NT2/D1 (cell line): ENCODE results near the gene TMEM132A.

Experiments
- SUZ12 ChIP-seq: IDR thresholded peaks from 2 replicates; pipeline ENCODE4 v1.6.1; 2011; ENCODE audit not compliant: insufficient read length, insufficient read depth; ENCODE audit errors: extremely low read depth
- ZNF274 ChIP-seq: IDR thresholded peaks from 2 replicates; pipeline ENCODE4 v1.6.1; 2011; ENCODE audit warnings: mild to moderate bottlenecking, low read depth, low read length

- TF ChIP-seq ZNF274 (no peak), SUZ12 (no peak)
Measured at GRCh38 chr11:60930394-60930793, 6.1 kb downstream of the TMEM132A start.
